ENCODE results near the gene SPATA6. TPM values are rescaled to one million over a fixed set of nuclear protein-coding genes. Genes with fewer than 3 reads are reported as not detected.
"Not testable (repeated sequence)": the region's sequence is repeated elsewhere in the genome, so short reads cannot be mapped to it uniquely, and the experiment has no call there.

Gene SPATA6
- total and polyA plus RNA-seq, 4 donors, result 1.1 to 5.5 (median 2.4) TPM

DNA sequence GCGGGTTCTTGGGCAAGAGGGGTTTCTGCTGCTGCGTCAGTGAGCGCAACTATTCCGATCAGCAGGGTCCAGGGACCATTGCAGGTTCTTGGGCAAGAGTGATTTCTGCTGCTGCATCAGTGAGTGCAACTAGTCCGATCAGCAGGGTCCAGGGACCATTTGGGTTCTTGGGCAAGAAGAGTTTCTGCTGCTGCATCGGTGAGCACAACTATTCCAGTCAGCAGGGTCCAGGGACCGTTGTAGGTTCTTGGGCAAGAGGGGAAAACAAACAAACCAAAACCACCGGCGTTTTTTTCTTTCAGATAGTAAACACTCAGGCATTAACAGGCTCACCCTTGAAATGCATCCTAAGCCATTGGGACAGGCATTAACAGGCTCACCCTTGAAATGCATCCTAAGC lies 32.6 kb downstream of the SPATA6 start:
- TF ChIP-seq RAD21 (IDR thresholded peaks at IDR 0.05) (no peak), SP1 (IDR thresholded peaks at IDR 0.05) (no peak), RXRA (IDR thresholded peaks at IDR 0.05) (no peak), EGR1 (IDR thresholded peaks at IDR 0.05; ENCODE audit: low read depth in 2 of 2) (no peak), FOXA2 (IDR thresholded peaks at IDR 0.05) (no peak), HNF4G (IDR thresholded peaks at IDR 0.05) (no peak), YY1 (IDR thresholded peaks at IDR 0.05) (no peak), JUND (IDR thresholded peaks at IDR 0.05) (no peak), NR2F2 (IDR thresholded peaks at IDR 0.05) (no peak), HNF4A (conservative IDR thresholded peaks at IDR 0.05) (no peak), GABPA (IDR thresholded peaks at IDR 0.05 in 1 of 2, conservative IDR thresholded peaks at IDR 0.05 in 1 of 2) (no peak), FOXA1 (IDR thresholded peaks at IDR 0.05) (no peak)
- TF ChIP-seq, protein P1, sequence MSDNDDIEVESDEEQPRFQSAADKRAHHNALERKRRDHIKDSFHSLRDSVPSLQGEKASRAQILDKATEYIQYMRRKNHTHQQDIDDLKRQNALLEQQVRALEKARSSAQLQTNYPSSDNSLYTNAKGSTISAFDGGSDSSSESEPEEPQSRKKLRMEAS (IDR thresholded peaks at IDR 0.05), result no peak
- TF ChIP-seq, protein P2, sequence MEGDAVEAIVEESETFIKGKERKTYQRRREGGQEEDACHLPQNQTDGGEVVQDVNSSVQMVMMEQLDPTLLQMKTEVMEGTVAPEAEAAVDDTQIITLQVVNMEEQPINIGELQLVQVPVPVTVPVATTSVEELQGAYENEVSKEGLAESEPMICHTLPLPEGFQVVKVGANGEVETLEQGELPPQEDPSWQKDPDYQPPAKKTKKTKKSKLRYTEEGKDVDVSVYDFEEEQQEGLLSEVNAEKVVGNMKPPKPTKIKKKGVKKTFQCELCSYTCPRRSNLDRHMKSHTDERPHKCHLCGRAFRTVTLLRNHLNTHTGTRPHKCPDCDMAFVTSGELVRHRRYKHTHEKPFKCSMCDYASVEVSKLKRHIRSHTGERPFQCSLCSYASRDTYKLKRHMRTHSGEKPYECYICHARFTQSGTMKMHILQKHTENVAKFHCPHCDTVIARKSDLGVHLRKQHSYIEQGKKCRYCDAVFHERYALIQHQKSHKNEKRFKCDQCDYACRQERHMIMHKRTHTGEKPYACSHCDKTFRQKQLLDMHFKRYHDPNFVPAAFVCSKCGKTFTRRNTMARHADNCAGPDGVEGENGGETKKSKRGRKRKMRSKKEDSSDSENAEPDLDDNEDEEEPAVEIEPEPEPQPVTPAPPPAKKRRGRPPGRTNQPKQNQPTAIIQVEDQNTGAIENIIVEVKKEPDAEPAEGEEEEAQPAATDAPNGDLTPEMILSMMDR (IDR thresholded peaks at IDR 0.05; ENCODE audit: low read depth, low read length, missing input control), result no peak
- TF ChIP-seq, protein P3, sequence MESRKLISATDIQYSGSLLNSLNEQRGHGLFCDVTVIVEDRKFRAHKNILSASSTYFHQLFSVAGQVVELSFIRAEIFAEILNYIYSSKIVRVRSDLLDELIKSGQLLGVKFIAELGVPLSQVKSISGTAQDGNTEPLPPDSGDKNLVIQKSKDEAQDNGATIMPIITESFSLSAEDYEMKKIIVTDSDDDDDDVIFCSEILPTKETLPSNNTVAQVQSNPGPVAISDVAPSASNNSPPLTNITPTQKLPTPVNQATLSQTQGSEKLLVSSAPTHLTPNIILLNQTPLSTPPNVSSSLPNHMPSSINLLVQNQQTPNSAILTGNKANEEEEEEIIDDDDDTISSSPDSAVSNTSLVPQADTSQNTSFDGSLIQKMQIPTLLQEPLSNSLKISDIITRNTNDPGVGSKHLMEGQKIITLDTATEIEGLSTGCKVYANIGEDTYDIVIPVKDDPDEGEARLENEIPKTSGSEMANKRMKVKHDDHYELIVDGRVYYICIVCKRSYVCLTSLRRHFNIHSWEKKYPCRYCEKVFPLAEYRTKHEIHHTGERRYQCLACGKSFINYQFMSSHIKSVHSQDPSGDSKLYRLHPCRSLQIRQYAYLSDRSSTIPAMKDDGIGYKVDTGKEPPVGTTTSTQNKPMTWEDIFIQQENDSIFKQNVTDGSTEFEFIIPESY (IDR thresholded peaks at IDR 0.05), result no peak
- TF ChIP-seq, protein P4, sequence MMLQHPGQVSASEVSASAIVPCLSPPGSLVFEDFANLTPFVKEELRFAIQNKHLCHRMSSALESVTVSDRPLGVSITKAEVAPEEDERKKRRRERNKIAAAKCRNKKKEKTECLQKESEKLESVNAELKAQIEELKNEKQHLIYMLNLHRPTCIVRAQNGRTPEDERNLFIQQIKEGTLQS (IDR thresholded peaks at IDR 0.05), result no peak
- peaks cover 2 to 7% (median 4%) of the 10 kb centered on the region in 4 donors for H3K9me3 ChIP-seq (ENCODE audit: control insufficient read depth in 4 of 4, low read length in 3 of 4)
- H3K27ac ChIP-seq (ENCODE audit: low read depth in 1 of 2, low read length in 2 of 2), result no peak overlapping the region
- no peak for DNase-seq (ENCODE audit: low spot score)
- 89% methylated on average over 9 of the region's 9 CpGs for WGBS
- no peaks in the 10 kb centered on the region for H3K27me3 ChIP-seq (ENCODE audit: control insufficient read depth in 4 of 4, insufficient read depth in 4 of 4, low read length in 3 of 4)
- no peaks in the 10 kb centered on the region for H3K4me1 ChIP-seq (ENCODE audit: control insufficient read depth in 4 of 4, insufficient read depth in 4 of 4, low read length in 3 of 4)
- H3K4me3 ChIP-seq (ENCODE audit: low read depth in 1 of 3, low read length in 3 of 3), result no peak overlapping the region
- no peak overlapping the region for H3K9ac ChIP-seq (ENCODE audit: low read depth in 1 of 2, low read length in 2 of 2)
- no peaks in the 10 kb centered on the region for H3K36me3 ChIP-seq (ENCODE audit: control insufficient read depth in 4 of 4, insufficient read depth in 3 of 4, low read depth in 1 of 4, low read length in 3 of 4)

DNA sequence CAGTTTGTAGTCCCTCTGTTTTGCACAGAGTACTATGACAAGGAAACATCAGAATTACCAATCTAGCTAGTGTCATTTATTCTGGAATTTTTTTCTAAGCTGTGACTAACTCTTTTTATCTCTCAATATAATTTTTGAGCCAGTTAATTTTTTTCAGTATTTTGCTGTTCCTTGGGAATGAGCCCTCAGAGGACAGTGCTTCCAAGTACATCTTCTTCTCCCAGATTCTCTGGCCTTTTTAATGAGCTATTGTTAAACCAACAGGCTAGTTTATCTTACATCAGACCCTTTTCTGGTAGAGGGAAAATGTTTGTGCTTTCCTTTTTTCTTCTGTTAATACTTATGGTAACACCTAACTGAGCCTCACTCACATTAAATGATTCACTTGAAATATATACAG lies 34.6 kb downstream of the SPATA6 start:
- not testable (repeated sequence) for H3K27ac ChIP-seq (ENCODE audit: low read depth in 1 of 2, low read length in 2 of 2); H3K36me3 ChIP-seq (ENCODE audit: control insufficient read depth in 4 of 4, insufficient read depth in 3 of 4, low read depth in 1 of 4, low read length in 3 of 4); DNase-seq (ENCODE audit: low spot score); H3K27me3 ChIP-seq (ENCODE audit: control insufficient read depth in 4 of 4, insufficient read depth in 4 of 4, low read length in 3 of 4); H3K9me3 ChIP-seq (ENCODE audit: control insufficient read depth in 4 of 4, low read length in 3 of 4); H3K4me3 ChIP-seq (ENCODE audit: low read depth in 1 of 3, low read length in 3 of 3); H3K9ac ChIP-seq (ENCODE audit: low read depth in 1 of 2, low read length in 2 of 2); H3K4me1 ChIP-seq (ENCODE audit: control insufficient read depth in 4 of 4, insufficient read depth in 4 of 4, low read length in 3 of 4)

DNA sequence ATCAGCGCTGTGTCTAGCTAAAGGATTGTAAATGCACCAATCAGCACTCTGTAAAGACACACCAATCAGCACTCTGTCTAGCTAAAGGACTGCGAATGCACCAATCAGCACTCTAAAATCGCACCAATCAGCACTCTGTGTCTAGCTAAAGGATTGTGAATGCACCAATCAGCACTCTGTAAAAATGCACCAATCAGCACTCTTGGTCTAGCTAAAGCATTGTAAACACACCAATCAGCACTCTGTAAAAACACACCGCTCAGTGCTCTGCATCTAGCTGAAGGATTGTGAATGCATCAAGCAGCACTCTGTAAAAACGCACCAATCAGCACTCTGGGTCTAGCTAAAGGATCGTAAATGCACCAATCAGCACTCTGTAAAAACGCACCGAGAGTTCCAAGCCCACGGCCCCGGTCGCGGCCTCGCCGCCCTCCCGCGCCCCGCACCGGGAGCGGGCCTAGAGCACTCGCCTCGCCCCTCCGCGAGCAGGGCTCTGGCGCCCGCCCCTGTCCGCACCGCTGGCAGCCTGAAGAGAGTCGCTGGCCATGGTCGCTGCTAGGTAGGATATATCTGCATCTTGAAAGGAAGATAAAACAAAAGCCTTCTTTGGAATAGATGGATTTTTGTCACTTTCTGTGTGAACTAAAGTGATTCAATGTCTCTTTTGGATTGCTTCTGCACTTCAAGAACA lies 36.5 kb downstream of the SPATA6 start:
- H3K36me3 ChIP-seq (ENCODE audit: control insufficient read depth in 4 of 4, insufficient read depth in 3 of 4, low read depth in 1 of 4, low read length in 3 of 4); DNase-seq (ENCODE audit: low spot score); H3K4me1 ChIP-seq (ENCODE audit: control insufficient read depth in 4 of 4, insufficient read depth in 4 of 4, low read length in 3 of 4); H3K27ac ChIP-seq (ENCODE audit: low read depth in 1 of 2, low read length in 2 of 2); H3K9ac ChIP-seq (ENCODE audit: low read depth in 1 of 2, low read length in 2 of 2); H3K9me3 ChIP-seq (ENCODE audit: control insufficient read depth in 4 of 4, low read length in 3 of 4); H3K4me3 ChIP-seq (ENCODE audit: low read depth in 1 of 3, low read length in 3 of 3); H3K27me3 ChIP-seq (ENCODE audit: control insufficient read depth in 4 of 4, insufficient read depth in 4 of 4, low read length in 3 of 4): not testable (repeated sequence)
- 95% methylated on average over 29 of the region's 29 CpGs for WGBS

All from liver (tissue), 9 donors.